Measurements from ENCODE around the gene S100A11.

S100A11 gene

DNA sequence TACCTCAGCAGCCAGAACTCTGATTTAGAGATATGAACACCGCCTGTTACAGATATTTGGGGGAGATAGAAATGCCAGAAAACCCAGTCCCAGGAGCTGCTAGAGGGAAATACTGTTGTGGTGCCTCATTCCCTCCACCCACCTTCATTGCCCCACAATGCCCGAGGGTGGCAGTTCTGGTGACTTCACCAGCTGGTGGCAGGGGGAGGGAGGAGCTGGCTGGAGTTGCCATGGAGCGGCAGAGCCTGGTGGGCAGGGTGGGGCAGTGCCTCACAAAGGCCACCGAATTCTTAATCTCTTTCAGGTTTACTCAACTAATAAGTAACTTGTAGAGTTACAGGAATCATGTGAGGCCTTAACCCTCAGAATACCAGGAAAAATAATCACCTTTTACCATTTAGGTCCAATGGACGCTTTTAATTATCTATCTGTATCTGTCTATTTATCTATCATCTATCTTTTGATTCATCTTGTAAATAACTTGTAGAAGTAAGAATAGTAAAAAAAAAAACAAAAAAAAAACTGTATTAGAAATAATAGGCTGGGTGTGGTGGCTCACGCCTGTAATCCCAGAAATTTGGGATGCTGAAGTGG lies 11.7 kb upstream of the S100A11 start:
- peak overlapping the region; percentile 52 for H3K4me3 ChIP-seq
- peak; percentile 89 for DNase-seq (ENCODE audit: low spot score)
- peak overlapping the region; percentile 92 to 93 for H3K27ac ChIP-seq
- TF ChIP-seq CTCF (IDR thresholded peaks at IDR 0.05): no peak

- peak; percentile 96 for DNase-seq (ENCODE audit: low spot score)
- TF ChIP-seq CTCF (IDR thresholded peaks at IDR 0.05): peak; percentile 39
- peak overlapping the region; percentile 92 to 93 for H3K27ac ChIP-seq
- H3K4me3 ChIP-seq: peak overlapping the region; percentile 52
Observed at GRCh38 chr1:152047730-152048415, 11.1 kb upstream of the S100A11 start.

- no peak for DNase-seq (ENCODE audit: low spot score)
- Histone ChIP-seq H3K4me3 (peak overlapping the region; percentile 52), H3K27ac (peak overlapping the region; percentile 92 to 93)
- TF ChIP-seq CTCF (IDR thresholded peaks at IDR 0.05): no peak
Observed at GRCh38 chr1:152047413-152047729, 10.6 kb upstream of the S100A11 start.

DNA sequence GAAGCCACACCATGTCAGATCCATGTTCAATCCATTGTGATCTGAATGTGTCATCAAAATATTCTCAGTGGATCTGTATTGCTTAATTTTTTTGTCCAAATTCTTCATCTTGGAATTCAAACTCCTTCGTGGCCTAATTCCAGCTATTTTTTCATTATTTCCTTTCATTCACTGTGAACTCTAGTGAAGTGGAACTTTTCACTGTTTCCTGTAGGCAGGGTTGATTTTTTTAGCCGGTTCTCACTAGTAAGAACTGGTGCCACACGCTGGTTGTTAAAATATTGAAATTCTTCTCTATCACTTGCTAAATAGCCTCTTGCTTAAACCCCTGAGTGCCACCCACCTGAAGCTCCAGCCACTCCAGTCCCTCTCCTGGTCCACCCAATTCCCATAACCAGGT lies 7.6 kb upstream of the S100A11 start:
- H3K27ac ChIP-seq: no peak overlapping the region
- DNase-seq (ENCODE audit: low spot score): no peak
- no peak overlapping the region for H3K4me3 ChIP-seq
- no peak for TF ChIP-seq CTCF (IDR thresholded peaks at IDR 0.05)

GRCh38 chr1:152043870-152044269 lies 7.1 kb upstream of the S100A11 start:
- Histone ChIP-seq H3K4me3 (no peak overlapping the region), H3K27ac (no peak overlapping the region)
- no peak for TF ChIP-seq CTCF (IDR thresholded peaks at IDR 0.05)
- DNase-seq (ENCODE audit: low spot score): no peak

GRCh38 chr1:152042030-152042429 lies 5.2 kb upstream of the S100A11 start:
- no peak for DNase-seq (ENCODE audit: low spot score)
- no peak overlapping the region for H3K27ac ChIP-seq

More at GRCh38 chr1:152042030-152042429, 5.2 kb upstream of the S100A11 start:
- no peak for TF ChIP-seq CTCF (IDR thresholded peaks at IDR 0.05)
- no peak overlapping the region for H3K4me3 ChIP-seq

Measured in coronary artery (tissue), 2 donors.